Activated naive CD8-positive, alpha-beta T cell treated with anti-CD3 and anti-CD28 coated beads, Interleukin-2, amount 50 U/mL, for 24 hours (primary cell): Measurements from ENCODE around the gene LAG3.

Experiments
- ATAC-seq: fragments of 150-1000 bp; cut with Tn5 transposase; one replicate; pipeline ENCODE4 v1.10.0; 2021
- DNase-seq: peaks from one replicate; pipeline ENCODE4 v3.0.0; 2021
- H3K27ac Mint-ChIP-seq: one replicate; pipeline ENCODE4 v1.8.0; 2021; ENCODE audit warnings: mild to moderate bottlenecking, mixed read lengths
- H3K27me3 Mint-ChIP-seq: one replicate; pipeline ENCODE4 v1.8.0; 2021; ENCODE audit warnings: mixed read lengths
- H3K36me3 Mint-ChIP-seq: one replicate; pipeline ENCODE4 v1.8.0; 2021; ENCODE audit warnings: low read depth, mixed read lengths
- H3K4me1 Mint-ChIP-seq: one replicate; pipeline ENCODE4 v1.8.0; 2021; ENCODE audit warnings: mixed read lengths
- H3K4me3 Mint-ChIP-seq: one replicate; pipeline ENCODE4 v1.8.0; 2021; ENCODE audit warnings: mild to moderate bottlenecking, moderate library complexity, mixed read lengths
- H3K9me3 Mint-ChIP-seq: one replicate; pipeline ENCODE4 v1.8.0; 2021; ENCODE audit warnings: mixed read lengths

The LAG3 gene

DNA sequence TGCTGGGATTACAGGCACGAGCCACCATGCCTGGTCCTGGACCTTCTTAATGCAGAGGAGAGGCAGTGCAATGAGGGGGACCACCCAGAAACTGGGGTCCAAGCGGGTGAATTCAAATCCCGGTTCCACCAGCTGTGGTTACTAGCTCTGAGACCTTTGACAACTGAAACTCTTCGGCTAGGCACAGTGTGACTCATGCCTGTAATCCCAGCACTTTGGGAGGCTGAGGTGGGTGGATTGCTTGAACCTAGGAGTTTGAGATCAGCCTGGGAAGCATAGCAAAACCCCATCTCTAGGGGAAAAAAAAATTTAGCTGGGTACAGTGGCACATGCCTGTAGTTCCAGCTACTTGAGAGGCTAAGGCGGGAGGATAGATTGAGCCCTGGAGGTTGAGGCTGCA lies 12.0 kb downstream of the LAG3 start:
- ATAC-seq (no peak), DNase-seq (no peak)
- H3K27ac Mint-ChIP-seq, result no peak overlapping the region
- H3K36me3 Mint-ChIP-seq, result no peaks in the 10 kb centered on the region
- no peaks in the 10 kb centered on the region for H3K27me3 Mint-ChIP-seq
- H3K4me1 Mint-ChIP-seq, result peaks cover 82% of the 10 kb centered on the region
- no peaks in the 10 kb centered on the region for H3K9me3 Mint-ChIP-seq
- H3K4me3 Mint-ChIP-seq, result no peak overlapping the region

DNA sequence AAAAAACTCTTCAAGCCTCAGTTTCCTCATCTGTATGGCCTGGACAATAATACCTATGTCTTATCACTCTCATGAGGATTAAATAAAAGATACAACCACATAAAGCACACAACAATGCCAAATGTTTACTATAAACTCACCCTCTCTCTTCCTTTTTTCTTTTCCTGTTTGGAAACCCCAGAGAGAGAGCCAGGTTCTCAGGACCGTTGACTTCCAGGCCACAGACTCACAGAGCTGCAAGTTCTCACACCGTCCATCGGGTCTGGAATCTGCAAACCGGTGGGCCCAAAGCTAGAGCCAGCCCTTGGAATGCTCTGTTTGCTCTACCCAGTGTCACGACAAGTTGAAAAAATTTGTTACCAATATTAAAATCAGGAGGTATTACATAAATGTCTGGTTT lies 12.4 kb downstream of the LAG3 start:
- no peaks in the 10 kb centered on the region for H3K27me3 Mint-ChIP-seq
- no peaks in the 10 kb centered on the region for H3K9me3 Mint-ChIP-seq
- peaks cover 82% of the 10 kb centered on the region for H3K4me1 Mint-ChIP-seq
- ATAC-seq (no peak), DNase-seq (no peak)
- no peaks in the 10 kb centered on the region for H3K36me3 Mint-ChIP-seq
- no peak overlapping the region for H3K27ac Mint-ChIP-seq
- H3K4me3 Mint-ChIP-seq, result no peak overlapping the region

DNA sequence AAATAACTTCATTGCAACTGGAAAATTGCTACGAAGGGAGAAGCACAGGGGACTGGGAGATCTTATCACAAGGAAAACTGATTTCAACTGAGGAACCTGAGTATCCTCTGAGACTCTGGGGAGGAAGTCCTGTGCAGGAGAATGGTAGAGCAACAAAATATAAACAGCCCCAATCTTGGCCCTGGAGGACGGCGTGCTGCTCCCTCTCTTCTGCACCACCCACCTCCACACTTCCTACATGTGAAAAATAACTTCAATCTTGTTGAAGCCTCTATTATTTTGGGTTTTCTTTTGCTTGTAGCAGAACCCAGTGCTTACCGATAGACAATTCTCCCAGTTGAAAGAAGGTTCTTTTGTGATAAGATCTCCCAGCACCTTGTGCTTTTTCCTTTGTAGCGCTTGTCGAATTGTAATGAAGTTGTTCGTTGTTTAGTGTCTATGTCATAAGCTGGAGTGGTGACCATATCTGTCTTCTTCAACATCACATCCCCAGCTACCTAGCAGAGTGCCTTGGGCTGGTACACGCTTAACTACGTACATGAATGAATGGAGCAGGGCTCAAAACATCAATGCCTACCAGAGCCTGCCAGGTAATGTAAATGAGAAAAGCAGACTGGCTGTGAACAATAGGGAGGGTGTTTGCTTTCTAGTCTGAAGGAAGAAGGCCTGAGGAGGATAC lies 14.2 kb downstream of the LAG3 start:
- ATAC-seq (no peak), DNase-seq (no peak)
- Mint-ChIP-seq H3K9me3 (no peaks in the 10 kb centered on the region), H3K36me3 (no peaks in the 10 kb centered on the region), H3K4me3 (no peak overlapping the region), H3K27ac (no peak overlapping the region), H3K4me1 (peaks cover 78% of the 10 kb centered on the region), H3K27me3 (no peaks in the 10 kb centered on the region)

DNA sequence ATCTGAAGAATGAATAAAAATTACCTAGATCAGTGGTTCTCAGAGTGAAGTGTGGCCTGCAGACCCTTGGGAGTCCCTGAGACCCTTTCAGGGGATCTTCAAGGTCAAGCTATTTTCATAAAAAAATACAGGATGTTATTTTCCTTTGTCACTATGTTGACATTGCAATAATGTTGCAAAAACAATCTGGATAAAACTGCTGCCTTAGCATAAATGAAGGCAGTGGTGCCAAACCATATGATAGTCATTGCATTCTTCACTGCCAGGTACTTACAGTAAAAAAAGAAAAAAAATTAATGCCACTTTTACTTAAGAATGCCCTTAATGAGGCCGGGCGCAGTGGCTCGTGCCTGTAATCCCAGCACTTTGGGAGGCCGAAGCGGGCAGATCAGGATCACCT lies 15.0 kb downstream of the LAG3 start:
- Mint-ChIP-seq H3K27ac (no peak overlapping the region), H3K4me1 (peaks cover 79% of the 10 kb centered on the region), H3K4me3 (no peak overlapping the region), H3K9me3 (no peaks in the 10 kb centered on the region), H3K36me3 (no peaks in the 10 kb centered on the region), H3K27me3 (peaks cover 2% of the 10 kb centered on the region)
- no peak for DNase-seq
- ATAC-seq, result no peak

DNA sequence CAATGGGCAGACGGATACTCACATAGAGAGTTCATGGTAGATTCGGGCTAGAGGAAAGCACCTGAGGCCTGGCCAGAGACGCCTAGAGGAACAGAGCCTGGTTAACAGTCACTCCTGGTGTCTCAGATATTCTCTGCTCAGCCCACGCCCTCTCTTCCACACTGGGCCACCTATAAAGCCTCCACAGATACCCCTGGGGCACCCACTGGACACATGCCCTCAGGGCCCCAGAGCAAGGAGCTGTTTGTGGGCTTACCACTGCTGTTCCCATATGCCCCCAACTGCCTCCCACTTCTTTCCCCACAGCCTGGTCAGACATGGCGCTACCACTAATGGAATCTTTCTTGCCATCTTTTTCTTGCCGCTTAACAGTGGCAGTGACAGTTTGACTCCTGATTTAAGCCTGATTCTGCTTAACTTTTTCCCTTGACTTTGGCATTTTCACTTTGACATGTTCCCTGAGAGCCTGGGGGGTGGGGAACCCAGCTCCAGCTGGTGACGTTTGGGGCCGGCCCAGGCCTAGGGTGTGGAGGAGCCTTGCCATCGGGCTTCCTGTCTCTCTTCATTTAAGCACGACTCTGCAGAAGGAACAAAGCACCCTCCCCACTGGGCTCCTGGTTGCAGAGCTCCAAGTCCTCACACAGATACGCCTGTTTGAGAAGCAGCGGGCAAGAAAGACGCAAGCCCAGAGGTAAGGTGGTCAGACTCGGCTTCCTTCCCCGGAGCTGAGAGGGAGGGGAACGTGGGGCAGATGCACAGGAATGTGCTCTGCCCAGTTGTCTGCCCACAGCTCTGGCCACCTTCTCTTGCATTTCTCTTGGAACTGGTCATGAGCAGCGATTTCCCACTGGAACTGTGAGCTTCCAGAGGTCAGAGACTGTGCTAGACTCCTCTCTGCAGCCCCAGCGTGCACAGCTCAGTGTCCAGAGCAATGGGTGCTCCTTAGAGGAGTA lies 16.9 kb downstream of the LAG3 start, which contains the start of gene CD4:
Gene CD4, plus strand, starts transcription at position 557 of the 953 bp plus-strand sequence. CDS start 10,611 bp downstream, outside the sequence.
- no peaks in the 10 kb centered on the region for H3K36me3 Mint-ChIP-seq
- DNase-seq (peak; percentile 66), ATAC-seq (peak; percentile 71)
- peaks cover 5% of the 10 kb centered on the region for H3K27me3 Mint-ChIP-seq
- peak within 1 kb of the TSS; percentile 70 for H3K4me3 Mint-ChIP-seq
- H3K9me3 Mint-ChIP-seq, result no peaks in the 10 kb centered on the region
- H3K4me1 Mint-ChIP-seq, result peaks cover 72% of the 10 kb centered on the region
- peak within 1 kb of the TSS; percentile 29 for H3K27ac Mint-ChIP-seq

DNA sequence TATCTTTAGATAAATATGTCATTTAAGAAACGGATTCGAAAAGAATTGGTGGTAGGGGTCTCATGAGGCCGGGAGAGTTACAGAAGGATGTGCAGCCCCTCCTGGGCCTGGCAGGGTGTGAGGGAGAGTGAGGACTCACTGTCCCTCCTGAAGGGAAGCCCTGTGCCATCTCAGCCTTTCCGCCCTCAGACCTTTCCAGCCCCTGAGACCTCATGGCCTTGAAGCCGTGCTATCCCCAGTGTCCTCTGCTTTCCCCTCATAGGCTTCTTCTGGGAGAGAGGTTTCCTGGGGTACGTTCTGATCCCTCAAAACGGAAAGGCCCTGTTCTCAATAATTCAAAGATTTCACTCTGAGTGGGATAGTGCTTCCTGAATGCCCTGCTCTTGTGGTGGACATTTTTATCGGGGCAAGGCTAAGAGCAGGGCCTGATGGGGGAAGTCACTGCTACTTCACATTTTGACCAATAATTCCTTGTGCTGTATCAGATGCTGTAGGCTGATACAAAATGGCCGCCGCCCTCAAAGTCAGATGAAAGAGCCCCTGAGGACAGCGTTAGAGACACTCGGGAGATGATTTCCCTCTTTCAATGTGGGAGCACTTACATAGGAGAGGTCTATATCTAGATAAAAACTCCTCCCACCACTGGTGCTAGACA lies 18.3 kb downstream of the LAG3 start:
- Mint-ChIP-seq H3K27ac (no peak overlapping the region), H3K4me3 (peak overlapping the region; percentile 70), H3K9me3 (no peaks in the 10 kb centered on the region), H3K36me3 (no peaks in the 10 kb centered on the region), H3K27me3 (peaks cover 5% of the 10 kb centered on the region), H3K4me1 (peaks cover 60% of the 10 kb centered on the region)
- ATAC-seq (no peak), DNase-seq (no peak)

DNA sequence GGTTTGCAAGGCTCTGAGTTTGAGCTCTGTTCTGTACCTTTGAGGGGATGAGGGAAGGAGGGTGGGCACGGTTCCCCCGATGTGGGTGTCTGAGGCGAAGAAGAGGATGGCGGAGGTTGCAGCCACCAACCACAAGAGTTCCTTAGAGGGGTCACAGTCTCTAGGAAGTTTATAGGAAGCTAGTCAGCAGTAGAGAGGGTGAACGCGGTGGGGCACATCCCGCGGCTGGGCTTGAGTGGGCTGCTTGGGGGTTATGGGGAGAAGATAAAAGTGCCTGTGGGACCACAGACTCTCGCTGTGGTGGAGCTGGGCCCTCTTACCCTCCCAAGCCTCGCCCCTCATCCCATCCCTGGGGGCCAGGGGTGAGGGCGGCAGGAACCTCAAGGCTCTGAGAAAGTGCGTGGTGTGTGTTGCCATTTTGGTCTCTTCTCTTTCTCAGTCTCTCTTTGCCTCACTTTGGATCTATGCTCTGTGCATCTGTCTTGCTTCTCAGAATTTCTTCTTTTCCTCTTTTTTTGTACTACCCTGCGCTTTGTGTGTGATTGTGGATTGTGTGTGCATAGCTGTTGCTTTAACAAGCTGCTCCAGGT lies 19.7 kb downstream of the LAG3 start:
- peak overlapping the region; percentile 55 for H3K4me3 Mint-ChIP-seq
- H3K36me3 Mint-ChIP-seq, result no peaks in the 10 kb centered on the region
- peaks cover 9% of the 10 kb centered on the region for H3K27me3 Mint-ChIP-seq
- ATAC-seq, result peak; percentile 55
- peaks cover 49% of the 10 kb centered on the region for H3K4me1 Mint-ChIP-seq
- H3K9me3 Mint-ChIP-seq, result no peaks in the 10 kb centered on the region
- peak; percentile 42 for DNase-seq
- H3K27ac Mint-ChIP-seq, result peak overlapping the region; percentile 58

DNA sequence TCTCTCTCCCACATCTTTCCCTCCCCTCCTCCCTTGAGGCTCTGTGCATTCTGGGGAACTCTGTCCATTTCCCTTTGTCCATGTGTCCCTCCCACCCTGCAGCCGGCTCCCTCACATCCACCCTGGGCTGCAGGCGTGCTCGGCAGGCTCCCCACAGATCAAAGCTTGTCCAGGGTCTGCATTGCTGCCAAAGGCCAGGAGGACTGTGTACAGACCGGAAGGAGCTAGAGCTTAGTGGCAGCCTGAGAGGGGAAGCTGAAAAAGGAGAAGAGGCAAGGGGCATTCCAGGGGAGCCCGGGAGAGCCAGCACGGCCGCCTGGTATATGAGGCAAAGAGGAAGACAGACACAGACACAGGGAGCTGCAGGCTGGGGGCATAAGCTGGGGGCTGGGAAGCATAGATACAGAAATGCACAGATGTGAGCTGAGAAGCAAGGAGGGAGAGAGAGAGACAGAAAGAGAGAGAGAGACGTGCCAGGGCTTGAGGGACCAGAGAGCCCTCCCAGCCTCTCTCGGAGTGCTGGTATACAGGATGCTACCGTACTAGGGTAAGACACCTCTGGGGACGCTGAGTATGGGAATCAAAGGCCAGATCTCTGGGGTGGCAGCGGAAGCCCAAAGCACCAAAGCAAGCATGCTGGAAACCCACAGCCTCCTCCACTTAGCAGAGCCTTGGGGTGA lies 20.3 kb downstream of the LAG3 start:
- Mint-ChIP-seq H3K4me3 (peak overlapping the region; percentile 55), H3K4me1 (peaks cover 45% of the 10 kb centered on the region), H3K27me3 (peaks cover 13% of the 10 kb centered on the region), H3K36me3 (no peaks in the 10 kb centered on the region), H3K9me3 (no peaks in the 10 kb centered on the region), H3K27ac (peak overlapping the region; percentile 58)
- ATAC-seq, result peak; percentile 59
- no peak for DNase-seq

DNA sequence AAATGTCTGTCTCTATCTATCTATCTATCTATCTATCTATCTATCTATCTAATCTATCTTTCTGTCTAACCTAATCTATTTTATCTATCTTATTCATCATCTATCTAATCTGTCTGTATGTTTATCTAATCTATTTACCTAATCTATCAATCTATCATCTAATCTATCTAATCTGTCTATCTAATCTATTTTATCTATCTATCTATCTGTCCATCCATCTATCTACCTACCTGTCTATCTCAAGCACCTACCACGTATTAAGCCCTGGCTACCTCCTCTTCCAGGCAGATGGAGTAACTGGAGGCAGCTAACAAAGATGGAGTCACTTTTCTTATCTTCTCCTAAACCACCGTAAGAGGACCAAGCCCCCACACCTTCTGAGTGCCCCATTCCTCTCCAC lies 22.8 kb downstream of the LAG3 start:
- ATAC-seq (no peak), DNase-seq (no peak)
- H3K9me3 Mint-ChIP-seq, result no peaks in the 10 kb centered on the region
- H3K4me3 Mint-ChIP-seq, result no peak overlapping the region
- no peaks in the 10 kb centered on the region for H3K36me3 Mint-ChIP-seq
- peaks cover 21% of the 10 kb centered on the region for H3K27me3 Mint-ChIP-seq
- H3K27ac Mint-ChIP-seq, result no peak overlapping the region
- peaks cover 28% of the 10 kb centered on the region for H3K4me1 Mint-ChIP-seq

DNA sequence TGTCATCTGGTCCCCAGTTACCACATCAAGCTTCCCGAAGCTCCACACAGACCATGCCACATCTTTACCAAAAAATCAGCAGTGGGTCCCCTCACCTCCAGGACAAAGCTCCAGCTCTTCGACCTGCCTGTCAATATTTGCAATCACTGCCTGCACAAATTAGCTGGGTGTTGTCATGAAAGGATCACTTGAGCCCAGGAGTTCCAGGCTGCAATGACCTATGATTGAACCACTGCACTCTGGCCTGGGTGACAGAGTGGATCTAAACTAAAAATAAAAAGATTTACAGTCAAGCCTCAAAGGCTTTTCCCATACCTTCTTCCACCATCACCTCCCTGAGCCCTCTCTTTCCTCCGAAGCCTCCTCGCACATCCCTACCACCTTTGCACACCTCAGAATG lies 24.3 kb downstream of the LAG3 start:
- no peak overlapping the region for H3K27ac Mint-ChIP-seq
- peaks cover 21% of the 10 kb centered on the region for H3K27me3 Mint-ChIP-seq
- H3K9me3 Mint-ChIP-seq, result no peaks in the 10 kb centered on the region
- no peak for DNase-seq
- H3K36me3 Mint-ChIP-seq, result no peaks in the 10 kb centered on the region
- peaks cover 19% of the 10 kb centered on the region for H3K4me1 Mint-ChIP-seq
- no peak overlapping the region for H3K4me3 Mint-ChIP-seq
- no peak for ATAC-seq

DNA sequence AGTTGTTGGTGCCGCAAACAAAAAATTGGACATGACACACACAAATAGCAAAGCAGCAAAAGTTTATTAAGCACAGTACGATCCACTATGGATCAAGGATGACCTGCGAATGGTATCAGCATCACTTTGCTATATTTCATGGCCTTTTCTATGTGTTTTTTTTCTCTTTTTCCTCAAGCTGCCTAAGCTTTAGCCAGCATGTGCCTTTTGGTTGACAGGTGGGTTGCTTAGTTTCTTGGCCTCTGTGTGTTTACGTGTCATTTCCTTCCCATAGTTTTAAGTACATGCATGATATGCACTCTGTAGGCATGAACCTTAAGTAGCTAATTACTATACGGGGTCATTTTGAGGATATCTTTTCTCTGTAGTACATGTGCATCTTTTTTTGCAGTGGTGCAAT lies 26.8 kb downstream of the LAG3 start:
- Mint-ChIP-seq H3K27me3 (peaks cover 16% of the 10 kb centered on the region), H3K9me3 (no peaks in the 10 kb centered on the region), H3K4me3 (no peak overlapping the region), H3K27ac (no peak overlapping the region), H3K4me1 (no peaks in the 10 kb centered on the region), H3K36me3 (no peaks in the 10 kb centered on the region)
- no peak for ATAC-seq
- DNase-seq, result no peak

DNA sequence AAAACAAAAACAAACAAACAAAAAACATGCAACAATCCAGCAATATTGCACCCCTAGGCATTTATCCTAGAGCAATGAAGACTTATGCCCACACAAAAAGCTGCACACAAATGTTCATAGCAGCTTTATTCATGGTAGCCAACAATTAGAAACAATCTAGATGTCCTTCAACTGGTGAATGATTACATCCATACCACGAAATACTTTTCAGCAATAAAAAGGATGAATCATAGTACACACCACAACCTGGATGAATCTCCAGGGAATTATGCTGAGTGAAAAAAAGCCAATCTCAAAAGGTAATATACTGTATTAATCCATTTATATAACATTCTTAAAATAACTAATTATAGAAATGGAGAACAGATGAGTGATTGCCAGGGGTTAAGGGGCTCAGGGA lies 34.9 kb downstream of the LAG3 start:
- ATAC-seq (no peak), DNase-seq (no peak)
- Mint-ChIP-seq H3K4me1 (peaks cover 6% of the 10 kb centered on the region), H3K27me3 (no peaks in the 10 kb centered on the region), H3K4me3 (no peak overlapping the region), H3K9me3 (no peaks in the 10 kb centered on the region), H3K27ac (no peak overlapping the region), H3K36me3 (no peaks in the 10 kb centered on the region)

DNA sequence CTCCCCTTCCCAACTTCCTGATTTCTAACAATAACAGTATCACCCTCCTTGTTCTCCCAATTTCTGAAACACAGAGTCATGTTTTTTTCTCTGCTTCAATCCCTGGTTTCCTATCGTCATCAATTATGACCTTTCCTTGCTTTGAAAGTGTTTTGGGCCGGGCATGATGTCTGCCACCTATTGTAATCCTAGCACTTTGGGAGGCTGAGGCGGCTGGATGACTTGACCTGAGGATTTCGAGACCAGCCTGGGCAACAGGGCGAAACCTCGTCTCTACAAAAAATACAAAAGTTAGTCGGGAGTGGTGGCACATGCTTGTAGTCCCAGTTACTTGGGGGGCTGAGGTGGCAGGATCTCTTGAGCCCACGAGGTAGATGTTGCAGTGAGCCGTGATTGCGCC lies 36.7 kb downstream of the LAG3 start:
- Mint-ChIP-seq H3K9me3 (no peaks in the 10 kb centered on the region), H3K27ac (no peak overlapping the region), H3K36me3 (no peaks in the 10 kb centered on the region), H3K4me1 (peaks cover 6% of the 10 kb centered on the region), H3K4me3 (no peak overlapping the region), H3K27me3 (peaks cover 2% of the 10 kb centered on the region)
- ATAC-seq (no peak), DNase-seq (no peak)

DNA sequence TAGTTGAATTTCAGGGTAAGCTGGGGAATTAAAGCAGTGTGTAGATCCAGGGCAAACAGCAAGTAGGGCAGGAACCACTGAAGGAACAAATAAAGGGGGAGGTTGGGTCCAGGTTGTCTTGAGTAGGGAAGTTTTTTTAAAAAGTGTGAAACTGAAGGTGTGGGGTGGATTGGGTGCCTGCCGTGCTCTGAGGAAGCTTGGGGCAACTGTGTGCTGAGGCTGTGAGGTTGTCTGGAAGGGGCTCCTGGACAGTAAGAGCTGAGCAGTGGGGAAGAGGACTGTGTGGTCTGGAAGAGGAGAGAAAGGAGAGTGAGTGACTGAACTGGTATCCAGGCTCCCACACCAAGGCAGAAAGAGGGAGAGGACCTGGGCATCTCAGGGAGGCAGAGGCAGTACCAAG lies 38.4 kb downstream of the LAG3 start:
- H3K4me1 Mint-ChIP-seq, result peaks cover 6% of the 10 kb centered on the region
- no peaks in the 10 kb centered on the region for H3K9me3 Mint-ChIP-seq
- no peak overlapping the region for H3K4me3 Mint-ChIP-seq
- H3K36me3 Mint-ChIP-seq, result no peaks in the 10 kb centered on the region
- H3K27ac Mint-ChIP-seq, result no peak overlapping the region
- no peak for ATAC-seq
- H3K27me3 Mint-ChIP-seq, result peaks cover 9% of the 10 kb centered on the region
- DNase-seq, result no peak
